ENCODE data around the gene MRFAP1L1. TPM values are rescaled to one million over a fixed set of nuclear protein-coding genes. Genes with fewer than 3 reads are reported as not detected.

The MRFAP1L1 gene
- total and polyA plus RNA-seq, 2 experiments from 2014 or later: 43.9 to 44.1 TPM

DNA sequence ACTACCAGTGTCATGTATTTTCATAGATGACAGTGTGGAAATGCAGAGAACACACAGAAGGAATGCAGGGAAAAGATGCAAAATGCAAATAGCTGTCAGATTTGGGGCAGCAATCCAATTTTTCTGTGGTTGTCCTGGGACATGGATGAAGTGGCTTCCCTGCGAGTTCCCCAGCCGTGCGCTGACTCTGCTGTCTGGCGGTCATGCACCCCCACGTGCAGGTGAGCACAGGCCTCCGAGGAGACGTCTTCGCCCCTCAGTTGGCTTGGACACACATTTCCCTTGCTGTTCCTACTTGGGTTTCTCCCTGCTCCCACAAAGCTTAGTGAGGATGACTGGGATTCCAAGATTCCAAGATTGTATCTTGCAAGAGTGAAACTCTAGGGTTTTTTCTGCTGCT is 30.7 kb upstream of the MRFAP1L1 start:
- no peak overlapping the region for H3K27ac ChIP-seq
- H3K4me1 ChIP-seq (ENCODE audit: insufficient read depth): no peaks in the 10 kb centered on the region
- H3K79me2 ChIP-seq (ENCODE audit: insufficient read depth): no peaks in the 10 kb centered on the region
- WGBS, 2 experiments (ENCODE audit: low coverage in 1 of 2, low lambda C conversion rate in 2 of 2, missing lambda C conversion rate in 2 of 2): 85 to 87% methylated on average over 8 of the region's 8 CpGs
- no peak overlapping the region for H3K4me2 ChIP-seq (ENCODE audit: unreplicated experiment)
- H3K4me3 ChIP-seq: no peak overlapping the region
- DNase-seq: no peak
- H3F3A ChIP-seq (ENCODE audit: insufficient read depth): no peaks in the 10 kb centered on the region
- no peak overlapping the region for H2AFZ ChIP-seq
- H3K9ac ChIP-seq: no peak overlapping the region
- H3K27me3 ChIP-seq (replicated peaks; ENCODE audit: insufficient read depth): no peaks in the 10 kb centered on the region
- H3K36me3 ChIP-seq (ENCODE audit: low read depth): no peaks in the 10 kb centered on the region
- in situ Hi-C loops (cut with MboI): no loop called here
- H4K20me1 ChIP-seq (ENCODE audit: insufficient read depth): no peaks in the 10 kb centered on the region
- H3K9me2 ChIP-seq (ENCODE audit: insufficient read depth): no peaks in the 10 kb centered on the region
- no peaks in the 10 kb centered on the region for H3K9me3 ChIP-seq (ENCODE audit: low read depth)
- TF ChIP-seq EZH2 (IDR thresholded peaks at IDR 0.05; ENCODE audit: insufficient read depth, poor library complexity, severe bottlenecking) (no peak), EZH2phosphoT487 (IDR thresholded peaks at IDR 0.05; ENCODE audit: insufficient read depth, low read depth) (no peak)

DNA sequence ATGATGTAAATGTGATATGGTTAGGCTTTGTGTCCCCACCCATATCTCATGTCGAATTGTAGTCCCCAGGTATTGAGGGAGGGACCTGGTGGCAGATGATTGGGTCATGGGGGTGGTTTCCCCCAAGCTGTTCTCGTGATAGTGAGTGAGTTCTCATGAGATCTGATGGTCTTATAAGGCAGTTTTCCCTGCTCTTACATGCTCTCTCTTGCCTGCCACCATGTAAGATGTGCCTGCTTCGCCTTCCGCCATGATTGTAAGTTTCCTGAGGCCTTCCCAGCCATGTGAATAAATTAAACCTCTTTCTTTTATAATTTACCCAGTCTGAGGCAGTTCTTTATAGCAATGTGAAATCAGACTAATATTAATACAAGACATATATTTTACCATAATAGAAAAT is 30.3 kb upstream of the MRFAP1L1 start:
- Histone ChIP-seq H3K79me2 (ENCODE audit: insufficient read depth) (no peaks in the 10 kb centered on the region), H3K9me2 (ENCODE audit: insufficient read depth) (no peaks in the 10 kb centered on the region), H3K4me3 (no peak overlapping the region), H3K9me3 (ENCODE audit: low read depth) (no peaks in the 10 kb centered on the region), H3K27ac (no peak overlapping the region), H3K36me3 (ENCODE audit: low read depth) (no peaks in the 10 kb centered on the region), H3K9ac (no peak overlapping the region), H4K20me1 (ENCODE audit: insufficient read depth) (no peaks in the 10 kb centered on the region), H3F3A (ENCODE audit: insufficient read depth) (no peaks in the 10 kb centered on the region), H3K4me1 (ENCODE audit: insufficient read depth) (no peaks in the 10 kb centered on the region), H3K27me3 (replicated peaks; ENCODE audit: insufficient read depth) (no peaks in the 10 kb centered on the region), H2AFZ (no peak overlapping the region), H3K4me2 (ENCODE audit: unreplicated experiment) (no peak overlapping the region)
- in situ Hi-C loops (cut with MboI): no loop called here
- TF ChIP-seq EZH2 (IDR thresholded peaks at IDR 0.05; ENCODE audit: insufficient read depth, poor library complexity, severe bottlenecking) (no peak), EZH2phosphoT487 (IDR thresholded peaks at IDR 0.05; ENCODE audit: insufficient read depth, low read depth) (no peak)
- 58 to 63% methylated on average over 4 of the region's 4 CpGs for WGBS, 2 experiments (ENCODE audit: low coverage in 1 of 2, low lambda C conversion rate in 2 of 2, missing lambda C conversion rate in 2 of 2)
- DNase-seq: no peak

DNA sequence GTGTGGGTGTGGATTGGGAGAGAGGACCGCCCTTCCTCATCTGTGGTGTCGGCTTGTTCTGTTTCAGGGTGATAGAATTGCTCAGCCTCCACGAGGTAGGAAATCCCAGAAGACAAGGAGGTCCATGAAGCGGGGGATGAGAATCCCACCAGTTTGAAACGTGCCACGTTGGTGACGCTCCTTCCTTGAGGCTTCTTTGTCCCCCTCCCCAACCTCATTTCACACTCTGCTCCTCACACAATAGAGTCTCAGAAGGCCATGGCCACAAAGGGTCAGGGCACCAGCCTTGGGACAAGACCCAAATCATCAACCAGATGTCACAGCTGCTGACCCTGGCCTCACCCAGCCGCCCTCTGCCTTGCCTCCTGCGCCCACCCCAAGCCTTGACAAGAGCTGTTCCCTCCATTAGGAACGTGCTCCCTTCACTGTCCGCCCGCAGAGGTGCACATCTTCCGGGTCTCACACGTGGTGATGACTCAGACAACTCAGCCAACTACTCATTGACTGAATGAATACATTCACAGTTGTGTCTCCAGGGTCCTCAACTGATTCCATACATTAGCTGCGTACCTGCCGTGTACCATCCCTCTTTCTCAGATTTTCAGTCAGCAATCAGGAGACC is 24.6 kb upstream of the MRFAP1L1 start:
- no peaks in the 10 kb centered on the region for H3F3A ChIP-seq (ENCODE audit: insufficient read depth)
- no peaks in the 10 kb centered on the region for H3K36me3 ChIP-seq (ENCODE audit: low read depth)
- H3K27me3 ChIP-seq (replicated peaks; ENCODE audit: insufficient read depth): no peaks in the 10 kb centered on the region
- no peaks in the 10 kb centered on the region for H4K20me1 ChIP-seq (ENCODE audit: insufficient read depth)
- TF ChIP-seq EZH2phosphoT487 (IDR thresholded peaks at IDR 0.05; ENCODE audit: insufficient read depth, low read depth) (no peak), EZH2 (IDR thresholded peaks at IDR 0.05; ENCODE audit: insufficient read depth, poor library complexity, severe bottlenecking) (no peak)
- no peak overlapping the region for H3K4me3 ChIP-seq
- no peak overlapping the region for H3K4me2 ChIP-seq (ENCODE audit: unreplicated experiment)
- 85% methylated on average over 16 of the region's 16 CpGs for WGBS, 2 experiments (ENCODE audit: low coverage in 1 of 2, low lambda C conversion rate in 2 of 2, missing lambda C conversion rate in 2 of 2)
- no peak overlapping the region for H2AFZ ChIP-seq
- no peaks in the 10 kb centered on the region for H3K79me2 ChIP-seq (ENCODE audit: insufficient read depth)
- H3K9me3 ChIP-seq (ENCODE audit: low read depth): no peaks in the 10 kb centered on the region
- H3K9ac ChIP-seq: no peak overlapping the region
- DNase-seq: no peak
- H3K4me1 ChIP-seq (ENCODE audit: insufficient read depth): peaks cover 15% of the 10 kb centered on the region
- no peaks in the 10 kb centered on the region for H3K9me2 ChIP-seq (ENCODE audit: insufficient read depth)
- in situ Hi-C loops (cut with MboI): no loop called here
- no peak overlapping the region for H3K27ac ChIP-seq

DNA sequence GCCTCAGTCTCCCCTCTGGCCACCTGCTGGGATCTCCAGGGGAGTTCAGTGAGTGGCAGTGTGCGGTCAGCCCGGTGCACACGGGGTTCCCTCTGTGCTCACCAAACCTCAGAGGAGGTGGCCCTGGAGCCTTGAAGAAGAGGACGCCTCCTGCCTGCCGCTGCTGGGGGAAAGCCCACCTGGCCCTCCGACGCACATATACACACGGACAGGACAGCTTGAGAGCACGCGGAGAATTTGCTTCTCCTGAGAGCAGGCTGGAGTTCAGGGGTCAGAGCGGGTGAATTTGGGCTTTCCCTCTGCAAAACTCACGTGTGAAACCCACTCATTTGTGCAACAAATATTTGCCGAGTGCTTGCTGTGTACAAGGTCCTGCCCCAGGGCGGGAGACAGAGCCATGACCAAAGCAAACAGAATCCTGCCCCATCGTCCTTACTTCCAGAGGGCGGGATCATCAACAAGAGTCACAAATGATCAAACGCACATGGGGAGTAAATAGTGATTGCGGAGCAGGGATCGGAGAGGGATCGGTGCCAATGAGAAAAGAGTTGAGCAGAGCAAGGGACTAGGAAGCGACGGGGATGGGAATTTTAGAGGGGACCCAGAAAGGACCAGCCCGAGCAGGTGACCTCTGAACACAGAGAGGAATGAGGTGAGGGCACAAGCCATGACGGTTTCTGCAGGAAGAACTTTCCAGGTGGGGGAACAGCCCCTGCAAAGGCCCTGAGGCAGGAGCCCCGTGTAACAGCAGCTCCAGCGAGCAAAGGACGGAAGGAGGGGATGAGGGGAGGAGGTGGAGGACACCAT is 23.9 kb upstream of the MRFAP1L1 start:
- 76 to 78% methylated on average over 27 of the region's 27 CpGs for WGBS, 2 experiments (ENCODE audit: low coverage in 1 of 2, low lambda C conversion rate in 2 of 2, missing lambda C conversion rate in 2 of 2)
- H3K27ac ChIP-seq: no peak overlapping the region
- H3K9me2 ChIP-seq (ENCODE audit: insufficient read depth): no peaks in the 10 kb centered on the region
- no peaks in the 10 kb centered on the region for H3K36me3 ChIP-seq (ENCODE audit: low read depth)
- H3K79me2 ChIP-seq (ENCODE audit: insufficient read depth): no peaks in the 10 kb centered on the region
- TF ChIP-seq EZH2 (IDR thresholded peaks at IDR 0.05; ENCODE audit: insufficient read depth, poor library complexity, severe bottlenecking) (no peak), EZH2phosphoT487 (IDR thresholded peaks at IDR 0.05; ENCODE audit: insufficient read depth, low read depth) (no peak)
- no peak overlapping the region for H3K4me3 ChIP-seq
- peaks cover 15% of the 10 kb centered on the region for H3K4me1 ChIP-seq (ENCODE audit: insufficient read depth)
- H3K9me3 ChIP-seq (ENCODE audit: low read depth): no peaks in the 10 kb centered on the region
- no peaks in the 10 kb centered on the region for H4K20me1 ChIP-seq (ENCODE audit: insufficient read depth)
- no peaks in the 10 kb centered on the region for H3F3A ChIP-seq (ENCODE audit: insufficient read depth)
- H3K9ac ChIP-seq: peak overlapping the region; percentile 59; the same call in 1 of the 2 replicates
- H3K4me2 ChIP-seq (ENCODE audit: unreplicated experiment): no peak overlapping the region
- no peaks in the 10 kb centered on the region for H3K27me3 ChIP-seq (replicated peaks; ENCODE audit: insufficient read depth)
- H2AFZ ChIP-seq: no peak overlapping the region; the same call in 1 of the 2 replicates
- in situ Hi-C loops (cut with MboI): no loop called here
- DNase-seq: no peak
